SK-N-SH treated with all-trans-retinoic acid at 6 μM for 48 hours (cell line): ENCODE data around the gene SLC6A9.
A peak's percentile ranks its signal among the peaks of the same experiment; 100 is the strongest.

Experiments used
- ATAC-seq: fragments of 200-7000 bp; cut with Tn5 transposase; 3 replicates; pipeline ENCODE4 v1.9.1; 2020; ENCODE audit warnings: mild to moderate bottlenecking, moderate library complexity
- BACH2 ChIP-seq: fragments of 250-450 bp; sonication (Bioruptor Pico); IDR thresholded peaks from 2 replicates; pipeline ENCODE4 v1.9.0; 2021; ENCODE audit warnings: mild to moderate bottlenecking, borderline replicate concordance
- CREB5 ChIP-seq: fragments of 250-450 bp; sonication (Bioruptor Pico); IDR thresholded peaks from 2 replicates; pipeline ENCODE4 v1.5.1; 2020; ENCODE audit warnings: low read depth, mild to moderate bottlenecking, moderate library complexity
- GLIS3 ChIP-seq: fragments of 250-450 bp; sonication (Bioruptor Pico); IDR thresholded peaks from 2 replicates; pipeline ENCODE4 v1.5.0; 2020; ENCODE audit warnings: mild to moderate bottlenecking, moderate library complexity
- ISL1 ChIP-seq: fragments of 250-450 bp; sonication (Bioruptor Pico); IDR thresholded peaks from 2 replicates; pipeline ENCODE4 v2.1.2; 2022; ENCODE audit warnings: mild to moderate bottlenecking, moderate library complexity
- OSR1 ChIP-seq: fragments of 250-450 bp; sonication (Bioruptor Pico); IDR thresholded peaks from 2 replicates; pipeline ENCODE4 v1.8.0; 2022; ENCODE audit warnings: moderate library complexity, mild to moderate bottlenecking, inconsistent platforms
- PATZ1 ChIP-seq: fragments of 250-450 bp; sonication (Bioruptor Pico); IDR thresholded peaks from 2 replicates; pipeline ENCODE4 v1.8.0; 2020; ENCODE audit warnings: mild to moderate bottlenecking, moderate library complexity, borderline replicate concordance
- TOX ChIP-seq: fragments of 250-450 bp; sonication (Bioruptor Pico); IDR thresholded peaks from 2 replicates; pipeline ENCODE4 v1.8.0; 2021; ENCODE audit warnings: mild to moderate bottlenecking, moderate library complexity, borderline replicate concordance
- ZC3H10 ChIP-seq: fragments of 250-450 bp; sonication (Bioruptor Pico); IDR thresholded peaks from 2 replicates; pipeline ENCODE4 v1.5.1; 2021; ENCODE audit warnings: mild to moderate bottlenecking, moderate library complexity
- ZFP3 ChIP-seq: fragments of 250-450 bp; sonication (Bioruptor Pico); IDR thresholded peaks from 2 replicates; pipeline ENCODE4 v1.5.0; 2020; ENCODE audit warnings: mild to moderate bottlenecking, moderate library complexity
- ZNF565 ChIP-seq: fragments of 450-650 bp; formaldehyde crosslinking; conservative IDR thresholded peaks from 2 replicates; pipeline ENCODE4 v1.5.0; 2020; ENCODE audit warnings: low read depth, mild to moderate bottlenecking, moderate library complexity
- ZNF70 ChIP-seq: fragments of 450-650 bp; formaldehyde crosslinking; IDR thresholded peaks from 2 replicates; pipeline ENCODE4 v1.5.0; 2020; ENCODE audit warnings: mild to moderate bottlenecking, moderate library complexity
- ZNF8 ChIP-seq: fragments of 450-650 bp; formaldehyde crosslinking; IDR thresholded peaks from 2 replicates; pipeline ENCODE4 v1.5.0; 2020; ENCODE audit warnings: mild to moderate bottlenecking, moderate library complexity
- TF ChIP-seq, protein P1 (sequence below): fragments of 250-450 bp; sonication (Bioruptor Pico); IDR thresholded peaks from 2 replicates; pipeline ENCODE4 v1.5.1; 2021; ENCODE audit warnings: mild to moderate bottlenecking, moderate library complexity
- TF ChIP-seq, protein P2 (sequence below): fragments of 250-450 bp; sonication (Bioruptor Pico); IDR thresholded peaks from 2 replicates; pipeline ENCODE4 v1.5.0; 2020; ENCODE audit warnings: mild to moderate bottlenecking, moderate library complexity

SLC6A9 gene

GRCh38 chr1:44031252-44032169 lies at the start of gene SLC6A9:
TSS of gene SLC6A9 (minus strand) at chr1:44031462. CDS start at chr1:44024277, 7,185 bp downstream.
- ATAC-seq = peak; percentile 28
- TF ChIP-seq GLIS3 (CRISPR knock-in tag) (no peak), ZC3H10 (no peak), OSR1 (no peak), CREB5 (no peak), ISL1 (no peak), ZNF70 (CRISPR knock-in tag) (no peak)
- TF ChIP-seq, protein P1, sequence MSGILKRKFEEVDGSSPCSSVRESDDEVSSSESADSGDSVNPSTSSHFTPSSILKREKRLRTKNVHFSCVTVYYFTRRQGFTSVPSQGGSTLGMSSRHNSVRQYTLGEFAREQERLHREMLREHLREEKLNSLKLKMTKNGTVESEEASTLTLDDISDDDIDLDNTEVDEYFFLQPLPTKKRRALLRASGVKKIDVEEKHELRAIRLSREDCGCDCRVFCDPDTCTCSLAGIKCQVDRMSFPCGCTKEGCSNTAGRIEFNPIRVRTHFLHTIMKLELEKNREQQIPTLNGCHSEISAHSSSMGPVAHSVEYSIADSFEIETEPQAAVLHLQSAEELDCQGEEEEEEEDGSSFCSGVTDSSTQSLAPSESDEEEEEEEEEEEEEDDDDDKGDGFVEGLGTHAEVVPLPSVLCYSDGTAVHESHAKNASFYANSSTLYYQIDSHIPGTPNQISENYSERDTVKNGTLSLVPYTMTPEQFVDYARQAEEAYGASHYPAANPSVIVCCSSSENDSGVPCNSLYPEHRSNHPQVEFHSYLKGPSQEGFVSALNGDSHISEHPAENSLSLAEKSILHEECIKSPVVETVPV (CRISPR knock-in tag) = no peak
- TF ChIP-seq, protein P2, sequence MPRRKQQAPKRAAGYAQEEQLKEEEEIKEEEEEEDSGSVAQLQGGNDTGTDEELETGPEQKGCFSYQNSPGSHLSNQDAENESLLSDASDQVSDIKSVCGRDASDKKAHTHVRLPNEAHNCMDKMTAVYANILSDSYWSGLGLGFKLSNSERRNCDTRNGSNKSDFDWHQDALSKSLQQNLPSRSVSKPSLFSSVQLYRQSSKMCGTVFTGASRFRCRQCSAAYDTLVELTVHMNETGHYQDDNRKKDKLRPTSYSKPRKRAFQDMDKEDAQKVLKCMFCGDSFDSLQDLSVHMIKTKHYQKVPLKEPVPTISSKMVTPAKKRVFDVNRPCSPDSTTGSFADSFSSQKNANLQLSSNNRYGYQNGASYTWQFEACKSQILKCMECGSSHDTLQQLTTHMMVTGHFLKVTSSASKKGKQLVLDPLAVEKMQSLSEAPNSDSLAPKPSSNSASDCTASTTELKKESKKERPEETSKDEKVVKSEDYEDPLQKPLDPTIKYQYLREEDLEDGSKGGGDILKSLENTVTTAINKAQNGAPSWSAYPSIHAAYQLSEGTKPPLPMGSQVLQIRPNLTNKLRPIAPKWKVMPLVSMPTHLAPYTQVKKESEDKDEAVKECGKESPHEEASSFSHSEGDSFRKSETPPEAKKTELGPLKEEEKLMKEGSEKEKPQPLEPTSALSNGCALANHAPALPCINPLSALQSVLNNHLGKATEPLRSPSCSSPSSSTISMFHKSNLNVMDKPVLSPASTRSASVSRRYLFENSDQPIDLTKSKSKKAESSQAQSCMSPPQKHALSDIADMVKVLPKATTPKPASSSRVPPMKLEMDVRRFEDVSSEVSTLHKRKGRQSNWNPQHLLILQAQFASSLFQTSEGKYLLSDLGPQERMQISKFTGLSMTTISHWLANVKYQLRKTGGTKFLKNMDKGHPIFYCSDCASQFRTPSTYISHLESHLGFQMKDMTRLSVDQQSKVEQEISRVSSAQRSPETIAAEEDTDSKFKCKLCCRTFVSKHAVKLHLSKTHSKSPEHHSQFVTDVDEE = no peak
- TF ChIP-seq, all 23 proteins: peak for 0

- no peak for TF ChIP-seq GLIS3 (CRISPR knock-in tag)
- no peak for TF ChIP-seq BACH2 (CRISPR knock-in tag)
- no peak for TF ChIP-seq ZFP3 (CRISPR knock-in tag)
- no peak for TF ChIP-seq ISL1
- TF ChIP-seq CREB5 = no peak
- TF ChIP-seq, protein P1 (CRISPR knock-in tag) = no peak
- TF ChIP-seq TOX (CRISPR knock-in tag) = no peak
- TF ChIP-seq, protein P2 = no peak
- no peak for TF ChIP-seq OSR1
- no peak for TF ChIP-seq ZNF70 (CRISPR knock-in tag)
- TF ChIP-seq ZNF565 = no peak
- no peak for TF ChIP-seq ZNF8 (CRISPR knock-in tag)
- TF ChIP-seq PATZ1 (CRISPR knock-in tag) = no peak
- no peak for ATAC-seq
Measured at GRCh38 chr1:44079566-44079965, 48.3 kb upstream of the SLC6A9 start.
